Kidney glomerular epithelial cell (primary cell): ENCODE measurements around the gene MEIS3.

Source experiments
- DNase-seq: peaks from one replicate; lab custom pipeline; 2025; lab: John Stamatoyannopoulos, UW

Gene MEIS3

DNA sequence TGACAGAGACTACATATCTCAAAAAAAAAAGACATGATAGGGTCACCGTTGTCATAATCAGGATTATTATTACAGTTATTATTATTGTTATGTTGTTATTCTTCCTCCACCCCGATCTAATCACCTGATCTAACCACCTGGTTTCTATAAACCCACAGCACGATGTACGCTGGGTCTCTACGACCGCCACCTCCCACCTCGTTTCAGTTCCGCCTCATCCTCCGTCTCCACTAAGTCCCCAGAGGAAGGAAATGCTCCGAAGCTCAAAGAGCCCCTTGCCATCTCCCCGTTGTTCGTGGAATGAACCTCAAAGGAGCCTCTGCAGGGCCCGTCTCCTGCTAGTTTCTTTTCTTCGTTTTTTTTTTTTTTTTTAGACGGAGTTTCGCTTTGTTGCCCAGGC lies 15.9 kb upstream of the MEIS3 start:
- no peak for DNase-seq

GRCh38 chr19:47434088-47434487 lies 14.8 kb upstream of the MEIS3 start:
- DNase-seq, result no peak

DNA sequence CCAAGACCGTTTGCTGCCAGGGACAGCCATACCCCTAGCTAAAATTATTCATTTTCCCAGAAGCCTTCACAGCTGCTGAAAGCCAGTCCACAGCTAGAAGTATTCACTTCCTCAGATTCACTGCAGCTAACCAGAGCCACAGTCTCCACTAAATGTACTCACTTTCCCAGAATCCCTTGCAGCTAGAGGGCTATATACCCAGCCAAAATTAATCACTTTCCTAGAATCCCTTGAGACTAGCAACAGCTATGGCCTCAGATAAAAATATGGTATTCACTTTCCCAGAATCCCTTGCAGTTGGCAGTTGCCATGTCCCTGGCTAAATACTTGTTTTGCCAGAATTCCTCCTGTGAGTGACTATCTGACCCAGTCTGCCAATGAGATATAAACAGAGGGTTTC lies 13.8 kb upstream of the MEIS3 start:
- no peak for DNase-seq

DNA sequence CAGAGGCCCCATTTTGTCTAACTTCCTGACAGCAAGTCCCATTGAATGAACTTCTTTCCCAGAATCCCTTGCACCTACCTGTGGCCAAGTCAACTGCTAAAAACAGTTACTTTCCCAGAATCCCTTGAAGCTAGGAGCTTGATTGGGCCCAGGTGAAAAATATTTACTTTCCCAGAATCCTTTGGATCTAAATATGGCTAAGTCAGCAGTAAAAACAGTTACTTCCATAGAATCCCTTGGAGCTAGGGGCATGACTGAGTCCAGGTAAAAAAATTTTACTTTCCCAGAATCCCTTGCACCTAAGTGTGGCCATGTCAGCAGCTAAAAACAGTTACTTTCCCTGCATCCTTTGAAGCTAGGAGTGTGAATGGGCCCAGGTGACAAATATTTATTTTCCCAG lies 13.2 kb upstream of the MEIS3 start:
- DNase-seq, result no peak

- no peak for DNase-seq
These were observed 12.8 kb upstream of the MEIS3 start for GRCh38 chr19:47432091-47432490.

GRCh38 chr19:47430041-47430802 lies 10.9 kb upstream of the MEIS3 start:
- peak; percentile 9 for DNase-seq

- DNase-seq, result no peak
These were observed 9.9 kb upstream of the MEIS3 start for GRCh38 chr19:47429140-47429793.

- DNase-seq, result peak; percentile 98
These were observed 9.0 kb upstream of the MEIS3 start for GRCh38 chr19:47428177-47428894.

DNA sequence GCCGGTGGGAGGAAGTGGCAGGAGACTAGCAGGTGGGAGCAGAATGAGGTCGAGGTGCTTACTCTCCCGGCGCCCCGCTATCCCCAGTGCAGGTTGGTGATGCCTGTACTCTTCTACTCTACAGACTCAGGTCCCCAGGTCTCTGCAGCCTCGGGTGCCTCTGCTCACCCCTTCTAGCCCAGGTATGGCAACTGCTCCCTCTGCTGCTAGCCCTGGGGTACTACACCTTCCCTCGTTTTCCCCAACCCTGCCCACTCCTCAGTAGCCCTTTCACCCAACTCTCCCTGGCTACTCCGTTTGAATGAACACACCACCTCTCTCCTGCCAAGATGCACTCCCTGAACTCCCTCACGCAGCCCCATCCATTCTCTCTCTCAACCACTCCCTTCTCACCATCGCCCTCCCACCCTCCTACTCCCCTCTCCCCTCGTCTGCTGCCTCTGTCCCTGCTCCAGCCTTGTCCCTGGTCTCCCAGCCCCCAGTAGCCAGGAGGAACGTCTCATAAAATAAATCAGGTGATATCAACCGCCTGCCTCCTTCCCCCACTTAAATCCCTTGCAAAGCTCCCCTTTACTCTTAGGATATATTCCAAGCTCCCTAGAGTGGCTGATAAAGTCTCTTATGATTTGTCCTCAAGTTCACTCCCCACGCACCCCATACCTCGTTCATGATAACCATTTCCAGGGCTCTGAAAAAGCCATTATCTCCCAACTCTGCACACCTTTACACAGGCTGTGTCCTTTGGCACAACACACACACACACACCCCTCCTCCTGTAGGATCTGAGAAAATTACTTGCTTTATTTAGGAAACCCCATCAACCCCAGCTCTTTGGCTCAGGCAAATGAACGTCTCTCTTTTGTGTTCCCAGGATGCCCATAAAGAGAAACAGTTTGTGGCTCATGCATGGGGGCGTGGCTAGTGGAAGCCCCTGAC lies 8.2 kb upstream of the MEIS3 start:
- peak; percentile 28 for DNase-seq

- no peak for DNase-seq
These were observed 4.0 kb upstream of the MEIS3 start for GRCh38 chr19:47423203-47423882.

- no peak for DNase-seq
These were observed 3.3 kb upstream of the MEIS3 start for GRCh38 chr19:47422417-47423163.

DNA sequence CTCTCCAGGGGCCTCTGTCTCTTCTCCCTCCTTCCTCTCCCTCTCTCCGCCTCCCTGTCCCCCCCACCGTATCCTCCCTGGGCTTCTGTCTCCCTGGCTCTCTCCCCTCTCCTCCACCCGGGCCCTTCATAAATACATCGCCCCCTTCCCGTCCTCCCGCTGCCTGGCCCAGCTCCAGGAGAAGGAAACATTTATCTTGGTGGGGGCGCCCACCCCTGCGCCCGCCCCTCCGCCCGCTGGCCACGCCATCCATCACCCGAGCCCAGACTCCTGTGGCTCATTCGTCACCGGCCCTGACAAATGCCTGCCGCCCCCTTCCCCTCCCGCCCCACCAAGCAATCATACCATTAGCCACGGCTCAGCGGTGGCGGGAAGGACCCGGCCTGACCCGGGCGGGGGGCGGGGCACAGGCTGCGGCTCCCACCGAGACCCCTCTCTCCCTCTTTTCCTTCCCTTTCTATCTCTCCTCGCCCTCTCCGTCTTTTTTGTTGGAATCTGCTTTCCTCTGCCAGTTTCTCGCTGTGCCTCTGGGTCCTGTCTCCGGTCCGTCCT lies 2.6 kb upstream of the MEIS3 start:
- no peak for DNase-seq

- no peak for DNase-seq
These were observed 2.0 kb upstream of the MEIS3 start for GRCh38 chr19:47421244-47421786.

DNA sequence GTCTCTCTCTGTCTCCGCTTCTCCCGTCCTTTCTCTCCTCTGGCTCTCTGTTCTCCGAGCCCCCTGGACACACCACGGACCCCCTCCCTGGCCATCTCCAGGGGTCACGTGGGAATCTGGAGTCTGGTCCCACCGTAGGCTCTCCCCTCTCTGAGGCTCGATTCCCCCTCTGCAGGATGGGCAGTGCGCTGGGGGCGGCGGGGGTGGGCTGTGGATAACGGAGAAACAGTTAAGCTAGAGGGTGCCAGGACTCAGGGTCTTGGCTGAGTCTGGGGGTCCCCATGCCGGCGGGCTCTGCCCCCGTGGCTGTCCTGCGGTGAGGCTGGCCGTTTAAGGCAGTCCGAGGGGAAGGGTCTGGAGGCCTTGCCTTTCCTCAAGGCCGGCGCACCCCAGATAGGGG lies 462 bp upstream of the MEIS3 start:
- no peak for DNase-seq

GRCh38 chr19:47418692-47419029 lies 666 bp downstream of the MEIS3 start:
- no peak for DNase-seq

DNA sequence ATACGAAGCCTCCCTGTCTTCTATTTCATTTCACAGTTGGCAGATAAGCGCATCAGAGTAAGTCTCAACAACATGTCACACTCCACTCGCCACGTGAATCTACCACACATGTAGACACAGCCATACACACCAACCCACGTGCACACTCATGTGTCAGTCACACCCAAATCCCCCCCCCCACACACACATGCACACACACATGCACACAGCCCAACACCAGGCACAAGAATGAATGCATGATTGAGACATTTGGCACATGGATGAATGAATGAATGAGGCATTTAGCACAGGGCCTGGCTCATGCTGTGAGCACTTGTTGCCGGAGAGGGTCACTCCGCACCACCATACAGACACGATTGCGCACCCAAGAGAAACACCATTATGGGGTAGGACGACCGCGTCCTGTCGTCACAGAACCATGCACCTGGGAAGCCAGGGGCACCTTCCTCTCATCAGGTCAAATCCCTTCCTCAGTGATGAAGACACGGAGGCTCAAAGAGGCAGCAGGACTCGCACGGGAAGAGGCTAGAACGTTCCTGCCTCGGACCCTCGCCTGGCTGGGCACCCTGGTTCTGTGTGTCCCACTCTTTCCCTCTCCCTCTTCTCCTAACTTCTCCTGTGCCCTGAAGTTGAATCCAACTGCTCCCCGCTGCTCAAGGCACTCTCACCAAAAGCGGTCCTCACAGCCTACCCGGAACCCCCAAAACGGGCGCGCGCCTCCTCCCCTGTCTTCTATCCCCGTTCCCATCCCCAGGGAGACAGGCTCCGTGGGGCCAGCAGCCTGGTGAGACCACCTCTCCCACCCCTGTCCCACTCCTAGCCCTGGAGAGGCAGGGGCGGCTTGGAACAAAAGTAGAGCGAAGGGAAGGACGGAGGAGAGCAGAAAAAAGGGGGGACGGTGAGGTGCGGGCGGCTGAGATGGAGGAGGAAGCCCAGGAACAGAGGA lies 1.3 kb downstream of the MEIS3 start:
- no peak for DNase-seq

- no peak for DNase-seq
These were observed 2.1 kb downstream of the MEIS3 start for GRCh38 chr19:47417107-47417745.

GRCh38 chr19:47416643-47416985 lies 2.7 kb downstream of the MEIS3 start:
- no peak for DNase-seq
